ENCODE results near the gene ERRFI1.

The ERRFI1 gene

DNA sequence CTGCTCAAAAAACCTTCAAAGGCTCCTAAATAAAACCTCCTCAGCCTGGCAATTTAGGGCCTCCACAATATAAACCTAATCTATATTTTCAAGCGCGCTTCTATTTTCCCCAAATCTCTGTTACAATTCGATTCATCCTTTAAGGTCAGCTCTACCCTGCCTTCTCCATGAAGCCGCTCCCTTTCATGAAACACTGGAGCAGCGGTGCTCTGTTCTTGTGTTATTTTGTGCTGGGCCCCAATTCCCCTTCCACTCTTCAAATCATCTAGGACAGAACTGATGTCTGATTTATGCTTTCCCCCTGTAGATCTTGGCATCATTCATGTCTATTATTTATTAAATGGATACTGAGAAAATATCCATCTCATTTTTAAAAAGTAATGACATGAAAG is 6.9 kb downstream of the ERRFI1 start:
- no peak for DNase-seq

DNA sequence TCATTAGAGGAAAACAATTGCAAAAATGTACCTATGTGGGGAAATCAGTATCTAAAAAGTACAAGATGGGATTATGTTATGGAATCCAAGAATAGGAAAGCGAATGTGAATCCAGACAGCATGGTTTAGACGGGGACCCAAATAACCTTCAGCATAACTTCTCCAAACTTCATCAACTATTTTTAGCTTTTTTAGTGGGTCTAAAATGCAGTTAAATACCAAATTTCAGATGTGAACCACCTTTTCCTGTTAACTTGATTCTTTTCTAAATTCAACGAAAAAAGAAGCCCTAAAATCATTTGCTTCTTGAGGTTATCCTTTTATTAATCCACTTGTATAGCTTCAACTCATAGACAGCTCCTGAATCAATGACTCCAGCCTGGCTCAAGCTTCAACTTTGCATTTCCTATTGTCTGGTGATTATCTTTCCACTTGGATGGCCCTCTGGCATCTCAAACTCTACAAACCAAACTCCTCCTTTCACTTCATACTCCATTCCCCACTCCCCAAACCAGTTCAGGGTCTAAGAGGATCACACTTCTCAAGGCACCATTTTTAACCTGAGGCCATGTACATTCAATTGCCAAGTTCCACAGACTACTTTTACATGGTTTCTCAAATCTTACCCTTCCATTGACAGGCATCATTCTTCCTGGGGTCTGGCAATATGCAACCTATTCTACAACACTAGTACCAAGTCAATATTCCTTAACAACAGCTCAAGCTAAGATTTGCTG is 7.4 kb downstream of the ERRFI1 start:
- no peak for DNase-seq

DNA sequence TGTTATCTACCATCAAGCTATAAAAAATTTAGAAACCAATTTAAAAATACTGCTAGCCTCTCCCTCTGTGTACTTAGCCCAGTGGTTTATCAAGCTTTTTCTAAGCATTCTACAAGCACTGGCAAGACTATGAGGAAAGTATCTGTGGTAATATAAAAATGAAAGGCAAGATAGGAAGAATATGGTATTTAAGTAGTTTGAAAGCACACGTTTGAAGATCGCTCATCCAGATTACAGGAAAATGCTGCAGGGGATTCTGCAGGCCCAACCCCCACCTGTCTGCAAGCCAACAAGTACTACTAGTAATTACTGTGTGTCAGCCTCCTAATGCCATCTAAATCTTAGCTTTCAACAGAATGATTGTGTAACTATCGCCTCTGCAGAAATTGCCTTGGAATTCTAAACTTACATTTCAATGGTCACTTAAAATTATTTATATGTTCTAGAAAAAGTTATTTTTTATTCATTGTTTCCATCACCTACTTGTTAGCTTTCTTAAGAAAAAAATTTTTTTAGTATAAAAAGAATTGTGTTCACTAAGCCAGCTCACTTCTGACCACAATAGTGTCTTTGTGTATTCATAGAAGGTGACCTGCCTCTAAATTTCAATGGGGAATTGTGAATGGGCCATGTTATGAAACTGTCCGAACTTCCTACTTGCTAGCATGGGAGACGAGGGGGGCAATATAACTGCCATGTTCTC is 8.5 kb downstream of the ERRFI1 start:
- no peak for DNase-seq

DNA sequence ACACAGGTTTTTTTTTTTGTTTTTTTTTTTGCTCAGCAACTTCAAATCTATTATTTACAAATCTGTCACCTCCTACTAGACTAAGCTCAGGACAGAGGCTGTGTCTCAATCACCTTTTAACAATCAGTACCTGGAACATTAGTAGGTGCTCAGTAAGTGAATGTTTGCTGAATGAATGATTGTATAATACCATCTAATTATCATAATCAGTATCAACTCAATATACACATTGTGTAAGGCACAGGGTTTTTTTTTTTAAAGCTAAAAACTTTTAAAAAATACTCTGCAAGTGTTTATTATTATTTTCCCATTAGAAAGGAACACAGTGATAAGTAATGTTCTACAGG is 9.2 kb downstream of the ERRFI1 start:
- DNase-seq: no peak

DNA sequence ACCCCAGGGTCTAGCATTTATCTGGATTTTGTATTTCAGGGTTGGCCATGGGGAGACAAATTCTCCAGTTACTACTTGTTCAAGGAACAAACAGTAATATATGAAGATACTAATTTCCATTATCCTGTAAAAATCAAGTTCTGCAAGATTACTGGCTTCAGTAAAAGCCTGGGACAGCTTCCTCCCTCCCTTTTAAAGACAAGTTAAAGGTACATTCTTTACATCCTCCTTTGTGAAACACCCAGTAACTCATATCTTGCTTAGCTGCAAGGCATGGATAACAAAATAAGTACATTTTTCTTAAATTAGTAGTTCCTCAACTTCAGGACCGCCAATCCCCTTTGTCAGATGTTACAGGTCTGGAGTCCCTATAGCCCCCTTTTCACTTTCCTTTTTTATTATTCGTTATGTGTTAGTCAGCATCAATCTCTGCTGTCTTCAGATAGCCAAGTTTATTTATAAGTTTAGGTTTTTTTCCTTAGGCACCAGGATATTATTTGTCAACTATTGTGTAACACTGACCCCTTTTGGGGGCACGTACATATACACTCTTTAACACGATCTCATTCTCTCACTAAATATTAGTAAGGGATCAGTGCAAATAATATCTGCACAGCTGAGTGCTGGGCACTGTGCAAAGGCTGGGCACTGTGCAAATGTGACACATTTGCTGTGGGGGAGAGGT is 9.8 kb downstream of the ERRFI1 start:
- DNase-seq: no peak

DNA sequence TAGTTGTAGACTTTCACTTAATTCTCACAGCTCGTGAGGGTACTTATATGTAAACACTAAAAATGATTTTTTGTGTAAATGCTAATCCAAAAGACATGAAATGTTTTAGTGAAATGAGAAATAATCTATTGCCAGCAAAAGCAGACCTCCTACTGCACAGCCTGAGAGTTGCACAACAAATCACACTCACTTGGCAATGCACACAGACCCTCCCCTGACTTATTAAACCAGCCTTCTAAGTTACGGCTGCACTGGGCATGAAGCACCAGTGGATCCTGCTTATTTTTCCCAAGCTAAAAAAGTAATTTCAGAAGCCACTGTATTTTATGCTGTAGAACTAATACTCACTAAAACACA is 10.3 kb downstream of the ERRFI1 start:
- no peak for DNase-seq

DNA sequence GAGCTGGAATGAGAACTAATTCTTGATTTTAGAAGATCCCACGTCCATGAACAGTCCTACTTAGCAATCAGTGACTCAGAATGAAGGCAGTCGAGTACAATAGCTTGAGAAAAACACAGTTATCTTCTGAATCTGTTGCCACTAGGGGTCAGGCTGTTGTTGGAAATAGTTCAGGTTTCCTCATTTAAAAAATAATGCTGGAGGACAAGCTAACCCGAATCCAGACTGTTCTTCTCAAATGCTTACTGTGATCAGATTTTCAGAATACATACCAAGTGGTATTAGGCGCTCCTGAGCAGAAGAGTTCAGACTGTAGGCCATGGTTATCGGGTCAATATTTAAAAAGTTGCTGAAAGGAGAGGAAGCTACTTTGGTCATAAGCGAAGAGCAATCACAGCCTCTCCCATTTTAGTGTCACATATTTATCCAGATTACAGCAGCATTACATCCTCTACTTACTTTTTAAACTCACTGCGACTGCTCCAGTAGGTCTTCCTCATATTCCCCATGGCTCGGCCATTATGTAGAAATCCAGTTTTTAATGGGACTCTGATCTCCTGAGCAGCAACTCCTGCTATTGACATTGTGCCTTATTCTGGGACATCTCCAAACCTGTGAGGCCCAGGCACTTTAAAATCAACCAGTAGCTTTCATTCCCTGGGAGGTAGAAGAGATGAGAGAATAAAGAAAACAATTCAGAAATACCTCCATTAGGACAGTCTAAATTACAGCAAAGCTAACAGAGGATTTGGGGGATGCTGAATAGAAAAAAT is 10.9 kb downstream of the ERRFI1 start:
- no peak for DNase-seq

DNA sequence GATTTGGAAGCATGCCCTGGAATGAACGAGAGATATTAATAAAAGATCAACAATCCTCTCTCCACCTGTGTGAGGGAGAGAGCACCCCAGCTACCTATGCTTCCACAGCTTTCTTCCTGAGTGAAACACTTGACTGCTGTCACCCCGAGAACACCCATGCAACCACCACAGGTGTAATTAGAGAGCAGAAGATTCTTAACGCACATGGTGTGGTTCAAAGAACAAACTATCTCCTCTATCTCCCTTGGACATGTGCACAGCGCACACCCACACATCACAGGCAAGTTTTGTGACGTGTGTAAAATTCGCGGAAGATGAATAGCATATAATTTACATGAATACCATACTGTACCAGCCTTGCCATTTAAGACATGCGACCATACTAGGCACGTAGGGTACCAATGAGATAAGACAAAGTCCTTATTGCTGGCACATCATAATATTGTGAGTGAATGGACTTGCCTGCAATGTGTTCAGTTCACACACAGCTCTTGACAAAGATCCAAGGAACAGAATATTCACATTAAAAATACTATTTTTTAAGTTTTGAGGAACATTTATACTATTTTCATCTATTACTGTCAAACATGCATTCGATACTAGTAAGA is 11.6 kb downstream of the ERRFI1 start:
- DNase-seq: no peak

DNA sequence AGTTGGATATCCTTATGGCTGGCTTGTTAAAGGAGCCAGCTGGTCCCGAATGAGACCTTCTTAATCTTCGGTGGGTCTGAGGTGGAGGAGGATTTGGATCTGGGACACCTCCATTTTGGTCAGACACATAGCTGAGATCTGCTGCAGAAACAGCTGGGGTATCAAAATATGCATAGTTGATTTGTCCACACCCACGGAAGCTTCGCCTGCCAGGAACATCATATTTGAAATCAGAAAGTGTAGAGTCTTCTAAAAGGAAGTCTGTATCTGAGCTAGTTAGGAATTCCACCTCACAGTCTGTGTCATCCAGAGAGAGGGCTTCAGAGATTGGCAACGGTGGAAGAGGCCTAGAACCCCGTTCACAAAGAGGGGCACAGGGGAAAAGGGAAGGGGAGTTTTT is 12.3 kb downstream of the ERRFI1 start:
- DNase-seq: no peak

DNA sequence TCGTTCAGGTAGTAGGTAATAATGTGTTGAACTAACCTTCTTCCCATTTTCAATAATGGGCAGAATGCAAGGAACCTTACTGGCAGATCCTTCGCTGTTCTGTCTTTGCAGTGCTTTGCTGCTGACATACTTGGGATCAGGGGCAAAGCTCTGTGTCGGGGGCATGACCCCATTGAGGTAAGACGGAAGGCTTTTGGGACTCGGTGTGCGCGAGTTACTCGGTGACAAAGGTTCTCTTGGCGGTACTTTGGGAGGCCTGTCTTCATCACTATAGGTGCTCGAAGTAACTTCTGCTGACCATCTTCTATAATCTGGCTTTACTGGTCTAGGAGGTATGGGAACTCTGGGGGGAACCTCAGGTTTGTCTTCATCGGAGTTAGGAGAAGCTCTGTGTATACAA is 12.7 kb downstream of the ERRFI1 start:
- no peak for DNase-seq

DNA sequence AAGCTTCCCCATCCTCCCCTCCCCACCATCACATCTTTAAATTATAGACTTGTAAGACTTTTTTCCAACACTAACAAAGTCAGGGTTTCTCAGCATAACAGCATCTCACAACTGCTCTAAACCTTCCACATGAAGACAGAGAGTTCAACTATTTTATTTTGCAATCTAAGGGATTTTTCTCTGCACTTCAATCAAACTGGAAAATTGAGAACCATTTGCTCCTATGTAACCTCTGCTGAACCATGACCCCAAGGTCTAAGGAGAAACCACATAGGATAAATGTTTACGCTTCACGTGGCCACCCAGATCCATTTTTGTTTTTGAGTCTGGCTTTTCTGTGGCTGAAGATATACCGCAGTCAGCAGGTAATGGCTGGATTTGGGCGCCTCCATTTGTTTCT is 13.2 kb downstream of the ERRFI1 start:
- no peak for DNase-seq

DNA sequence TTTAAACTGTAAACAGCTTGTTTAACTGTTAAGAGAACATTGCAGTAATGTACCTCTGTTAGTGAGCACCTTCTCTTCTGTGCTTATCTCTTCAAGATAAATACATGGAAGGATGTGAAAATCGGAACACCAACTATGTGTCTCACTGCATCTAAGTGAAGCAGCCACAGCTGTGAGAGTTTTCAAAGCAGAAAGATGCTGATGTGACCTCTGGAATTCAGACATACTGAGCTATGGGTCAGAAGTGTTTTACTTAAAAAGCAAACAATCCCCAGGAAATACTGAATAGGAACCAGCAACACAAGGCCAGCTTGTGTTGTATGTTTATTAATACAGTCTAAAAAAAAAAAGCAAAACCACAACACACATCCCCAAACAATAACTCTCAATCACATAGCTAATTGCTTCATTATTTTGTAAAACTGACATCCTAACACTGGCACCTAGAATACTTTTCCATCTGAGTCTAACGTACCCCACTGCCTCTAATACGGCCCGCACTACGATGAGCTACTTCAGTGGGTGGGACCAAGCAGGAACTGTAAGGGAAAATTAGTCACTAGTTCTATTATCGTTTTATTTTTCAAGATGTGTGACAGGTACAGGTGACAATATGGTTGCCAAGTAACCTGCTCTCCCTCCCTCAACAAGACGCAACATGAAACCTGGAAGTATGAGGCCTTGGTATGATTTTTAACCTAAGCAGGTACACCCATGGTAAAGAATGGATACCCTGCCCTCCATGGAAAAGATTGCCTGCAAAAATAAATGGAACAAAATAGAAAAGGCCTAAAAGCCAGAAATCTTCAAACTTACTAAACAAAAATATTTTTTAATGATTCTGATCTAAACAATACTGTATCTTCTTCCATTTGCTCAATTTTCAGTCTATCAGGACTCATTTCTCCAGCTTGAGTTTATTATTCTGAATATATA is 13.9 kb downstream of the ERRFI1 start:
- DNase-seq: no peak

DNA sequence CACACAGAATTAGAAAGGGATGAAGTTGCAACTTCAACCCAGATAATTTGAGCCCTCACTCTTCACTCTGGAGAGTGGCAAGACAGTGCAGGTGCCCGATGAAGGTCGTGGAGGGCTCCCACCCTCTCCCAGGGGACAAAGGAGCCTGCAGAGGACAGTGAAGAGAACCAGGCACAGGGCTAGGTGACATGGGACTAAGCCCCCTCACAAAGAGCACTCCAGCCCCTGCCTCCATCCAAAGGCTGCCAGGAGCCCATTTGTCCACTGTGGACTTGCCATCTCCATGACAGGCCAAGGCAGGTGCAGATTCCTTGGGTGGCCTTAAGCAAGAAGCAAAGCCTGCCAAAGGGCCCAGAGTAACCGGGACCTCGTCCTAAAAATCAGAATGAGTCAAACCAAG is 15.1 kb downstream of the ERRFI1 start:
- DNase-seq: no peak

DNA sequence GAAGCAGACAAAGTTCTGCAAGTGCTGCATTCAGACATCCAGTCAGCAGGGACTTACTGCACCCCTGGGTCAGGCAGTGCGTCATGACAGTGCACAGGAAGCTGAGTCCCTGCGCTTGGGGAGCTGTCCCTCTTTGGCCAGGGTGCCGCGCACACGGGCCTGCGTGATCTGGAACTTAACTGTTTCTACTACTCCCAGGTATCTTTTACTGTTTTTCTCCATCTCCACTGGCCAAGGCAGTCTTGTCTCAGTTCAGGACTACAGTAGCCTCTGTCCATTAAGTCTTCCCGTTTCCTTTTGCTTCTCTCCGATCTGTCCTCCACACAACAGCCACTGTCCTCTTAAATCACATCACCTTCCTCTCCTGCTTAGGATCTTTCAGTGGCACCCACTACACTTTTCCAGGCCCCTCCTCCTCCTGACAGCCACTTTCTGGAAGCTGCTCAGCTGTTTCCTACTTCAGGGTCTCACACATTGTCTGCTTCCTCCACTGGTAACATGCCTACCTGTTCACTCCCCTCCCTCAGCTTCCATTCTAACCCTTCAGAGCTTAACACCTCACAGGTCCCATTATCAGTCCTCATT is 15.9 kb downstream of the ERRFI1 start:
- no peak for DNase-seq

DNA sequence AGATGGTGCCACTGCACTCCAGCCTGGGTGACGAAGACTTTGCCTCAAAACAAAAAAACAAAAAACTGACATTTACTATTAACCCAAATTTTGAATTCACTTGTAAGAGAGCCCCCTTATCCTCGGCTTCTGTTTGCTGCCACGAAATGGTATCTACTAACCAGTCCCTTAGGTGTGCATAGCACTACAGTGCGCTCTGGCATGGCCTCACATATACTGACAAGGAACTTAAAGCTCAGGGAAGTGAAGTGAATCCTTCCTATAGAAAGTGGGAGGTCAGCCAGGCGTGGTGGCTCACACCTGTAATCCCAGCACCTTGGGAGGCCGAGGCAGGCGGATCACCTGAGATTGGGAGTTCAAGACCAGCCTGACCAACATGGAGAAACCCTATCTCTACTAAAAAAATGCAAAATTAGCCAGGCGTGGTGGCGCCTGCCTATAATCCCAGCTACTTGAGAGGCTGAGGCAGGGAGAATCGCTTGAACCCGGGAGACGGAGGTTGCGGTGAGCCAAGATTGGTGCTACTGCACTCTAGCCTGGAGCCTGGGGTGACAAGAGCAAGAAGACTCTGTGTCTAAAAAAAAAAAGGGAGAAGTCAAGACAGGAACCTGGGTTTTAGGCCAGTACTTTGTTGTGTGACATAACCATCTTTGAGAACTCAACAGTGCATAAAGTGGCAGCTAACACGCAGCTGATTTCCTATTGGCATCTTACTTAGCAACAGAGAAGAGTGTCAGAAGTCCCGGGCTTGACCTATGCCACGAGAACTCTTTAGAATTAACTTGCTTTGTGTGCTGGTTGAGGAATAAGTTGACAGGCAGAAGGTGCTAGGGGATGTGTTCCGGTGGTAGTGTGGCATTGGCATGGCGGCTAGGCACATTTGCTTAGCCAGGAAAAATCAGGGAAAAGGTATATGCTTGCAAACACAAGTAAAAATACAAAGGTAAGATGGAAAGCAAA is 16.8 kb downstream of the ERRFI1 start:
- no peak for DNase-seq

DNA sequence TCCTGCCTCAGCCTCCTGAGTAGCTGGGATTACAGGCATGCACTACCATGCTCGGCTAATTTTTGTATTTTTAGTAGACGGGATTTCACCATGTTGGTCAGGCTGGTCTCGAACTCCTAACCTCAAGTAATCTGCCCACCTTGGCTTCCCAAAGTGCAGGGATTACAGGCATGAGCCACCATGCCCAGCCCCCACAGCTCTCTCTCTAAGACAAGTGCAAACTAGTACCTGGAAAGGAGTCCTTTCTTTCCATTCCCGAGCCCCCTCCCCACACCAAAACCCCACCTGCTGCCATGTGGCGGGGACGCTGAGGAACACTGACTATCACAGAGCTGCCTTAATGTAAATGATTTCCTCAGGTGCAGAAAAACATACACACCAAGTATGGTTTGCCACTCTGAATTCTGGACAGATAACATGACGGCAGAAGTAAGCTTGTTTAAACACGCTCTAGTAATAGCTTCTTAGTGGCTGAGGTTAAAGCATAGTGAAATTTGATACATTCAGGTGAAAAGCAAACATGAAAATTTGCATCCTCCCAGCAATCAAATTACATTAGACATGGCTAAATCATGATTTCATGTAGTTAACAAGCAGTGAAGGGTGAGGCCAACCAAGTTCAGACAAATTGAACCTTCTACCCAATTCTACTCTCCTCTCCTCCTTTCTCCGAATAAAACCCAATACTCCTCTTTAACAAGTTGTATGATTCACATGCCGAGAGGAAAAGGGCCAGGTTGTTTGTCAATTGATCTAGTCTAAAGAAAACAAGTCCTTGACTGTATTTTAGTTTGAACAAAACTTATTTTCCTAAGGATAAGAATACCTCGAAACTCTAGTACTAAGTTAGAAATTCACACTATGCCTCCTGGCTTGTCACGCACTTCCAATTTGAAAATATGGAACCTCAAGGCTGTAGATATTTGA is 19.8 kb downstream of the ERRFI1 start:
- DNase-seq: no peak

DNA sequence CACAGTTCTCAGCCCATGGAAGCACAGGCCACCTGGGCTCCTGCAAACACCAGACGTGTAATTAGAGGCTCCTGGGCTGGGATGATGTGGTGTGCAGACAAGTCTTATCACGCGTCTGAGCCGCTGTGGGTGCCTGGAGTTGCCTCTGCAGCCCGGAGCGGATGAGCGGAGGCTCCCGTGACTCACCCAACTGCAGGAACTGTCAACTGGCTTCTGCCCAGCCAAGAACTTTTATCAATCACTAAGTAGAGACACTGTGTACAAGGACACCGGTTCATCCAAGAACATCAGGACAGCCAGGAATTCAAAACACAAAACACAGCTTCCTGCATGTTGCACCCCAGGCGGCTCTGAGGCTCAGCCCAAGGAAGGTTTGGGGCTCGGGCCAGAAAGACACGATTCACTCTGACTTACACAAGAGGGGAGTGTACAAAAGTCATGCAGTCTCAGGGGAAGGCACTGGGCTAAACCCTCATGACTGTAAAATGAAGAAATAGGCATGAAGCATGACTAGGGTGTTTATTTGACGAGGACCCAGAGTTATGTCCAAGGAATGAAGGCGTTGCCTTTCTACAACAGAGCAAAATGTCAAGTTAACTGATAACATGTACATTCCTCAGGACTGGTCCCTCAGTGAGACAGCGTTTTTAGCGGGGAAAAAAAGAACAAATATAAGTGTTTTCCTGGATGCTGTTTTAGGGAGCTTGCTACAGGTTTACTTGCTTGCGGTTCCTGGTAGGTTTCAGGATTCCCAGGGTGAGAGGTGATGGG is 21.1 kb downstream of the ERRFI1 start:
- DNase-seq: no peak

Measured in right kidney (tissue), 1 donor.